ENCODE data around the gene WDR37.

- no peak for TF ChIP-seq CTCF (optimal IDR thresholded peaks at IDR 0.05 in 1 of 3, IDR thresholded peaks at IDR 0.05 in 1 of 3, conservative IDR thresholded peaks at IDR 0.05 in 1 of 3; ENCODE audit: extremely low read depth in 1 of 3, insufficient read depth in 2 of 3, low read length in 3 of 3)
- TF ChIP-seq EZH2 (IDR thresholded peaks at IDR 0.05; ENCODE audit: low read length): no peak
Observed at GRCh38 chr10:1120306-1120705, 64.1 kb downstream of the WDR37 start.
